GM12878 (cell line): ENCODE measurements around the gene PAX1. TPM values are rescaled to one million over a fixed set of nuclear protein-coding genes. Genes with fewer than 3 reads are reported as not detected.

Source experiments
- ATAC-seq: fragments of 200-7000 bp; cut with Tn5 transposase; 3 replicates; pipeline ENCODE4 v1.9.1; 2020; ENCODE audit warnings: mild to moderate bottlenecking, moderate library complexity
- BruUV-seq: library from RNA; stranded (reverse); fragments of 400-500 nt; replicated peaks from 2 replicates; lab custom pipeline; 2021; lab: Mats Ljungman, UMichigan
- CTCF ChIA-PET: fragments of 300-600 bp; sonication (Branson Sonifier 250); formaldehyde crosslinking; extraction: SDS; loops from one replicate; lab custom pipeline; 2021; ENCODE audit warnings: inconsistent platforms; lab: Yijun Ruan, JAX
- POLR2A ChIA-PET: fragments of 350-600 bp; formaldehyde crosslinking; extraction: SDS; loops from one replicate; lab custom pipeline; 2021; ENCODE audit warnings: inconsistent platforms; lab: Charles Lee
- RAD21 ChIA-PET: fragments of 300-600 bp; sonication (Branson Sonifier 250); formaldehyde crosslinking; loops from one replicate; lab custom pipeline; 2023; ENCODE audit warnings: antibody characterized with exemption; ENCODE audit not compliant: unreplicated experiment; lab: Charles Lee
- SMC1A ChIA-PET: fragments of 300-600 bp; sonication (Branson Sonifier 250); formaldehyde crosslinking; loops from one replicate; lab custom pipeline; 2023; ENCODE audit not compliant: unreplicated experiment, uncharacterized antibody; lab: Charles Lee
- DNase-seq: peaks from one replicate; pipeline ENCODE4 v3.0.0-alpha.2; 2011; ENCODE audit warnings: low read depth, low spot score
- FAIRE-seq: peaks from 3 replicates; lab custom pipeline; 2011; peaks lifted over from hg19 to GRCh38; lab: Jason Lieb, UNC
- H2AFZ ChIP-seq: 2 replicates; pipeline ENCODE4 v1.6.0; 2011; ENCODE audit warnings: low read depth, low read length, control low read depth; ENCODE audit not compliant: control insufficient read depth
- H3K27ac ChIP-seq: 2 replicates; pipeline ENCODE4 v1.5.1; 2011; ENCODE audit warnings: control low read depth; ENCODE audit not compliant: control insufficient read depth, insufficient read depth
- H3K27me3 ChIP-seq, 2 experiments: replicated peaks in 1 of 2; 2 replicates each; pipeline versions ENCODE4 v1.6.0 to v1.6.1; 2011; ENCODE audit warnings: low read length in 1 of 2; ENCODE audit not compliant: control insufficient read depth in 2 of 2, insufficient read depth in 2 of 2
- H3K36me3 ChIP-seq, 2 experiments: 2 replicates each; pipeline ENCODE4 v1.5.1; 2011; ENCODE audit warnings: low read length in 1 of 2; ENCODE audit not compliant: control insufficient read depth in 2 of 2, insufficient read depth in 2 of 2
- H3K4me1 ChIP-seq: 2 replicates; pipeline ENCODE4 v1.6.1; 2011; ENCODE audit warnings: mild to moderate bottlenecking, low read length, moderate library complexity, mixed read lengths; ENCODE audit not compliant: control insufficient read depth, insufficient read depth
- H3K4me2 ChIP-seq: 2 replicates; pipeline ENCODE4 v1.6.0; 2011; ENCODE audit warnings: control low read depth; ENCODE audit not compliant: control insufficient read depth, insufficient read depth
- H3K4me3 ChIP-seq: fragments of 200-600 bp; sonication (generic); 2 replicates; pipeline ENCODE4 v1.5.1; 2016
- H3K79me2 ChIP-seq: 2 replicates; pipeline ENCODE4 v1.6.0; 2011; ENCODE audit warnings: low read length; ENCODE audit not compliant: control insufficient read depth, insufficient read depth
- H3K9ac ChIP-seq: 2 replicates; pipeline ENCODE4 v1.8.0; 2011; ENCODE audit warnings: low read length, control low read depth, mixed read lengths; ENCODE audit not compliant: control insufficient read depth, insufficient read depth
- H3K9me3 ChIP-seq: replicated peaks from 3 replicates; pipeline ENCODE4 v1.5.1; 2011; ENCODE audit warnings: mild to moderate bottlenecking, low read length; ENCODE audit not compliant: control insufficient read depth, insufficient read depth
- H4K20me1 ChIP-seq: 2 replicates; pipeline ENCODE4 v1.6.0; 2011; ENCODE audit not compliant: control insufficient read depth, insufficient read depth
- BCL3 ChIP-seq: IDR thresholded peaks from 2 replicates; pipeline ENCODE4 v1.6.1; 2011; ENCODE audit warnings: borderline replicate concordance, low read depth, mild to moderate bottlenecking, moderate library complexity, low read length; ENCODE audit not compliant: insufficient read depth, poor library complexity, severe bottlenecking
- BCLAF1 ChIP-seq: fragments of 450-650 bp; IDR thresholded peaks from 2 replicates; pipeline ENCODE4 v1.6.1; 2017; ENCODE audit warnings: antibody characterized with exemption, mild to moderate bottlenecking, moderate library complexity
- CEBPZ ChIP-seq: fragments of 150-350 bp; IDR thresholded peaks from 2 replicates; pipeline ENCODE4 v1.6.1; 2016; ENCODE audit warnings: low read depth, low read length
- E4F1 ChIP-seq: fragments of 450-650 bp; IDR thresholded peaks from 2 replicates; pipeline ENCODE4 v1.6.1; 2018; ENCODE audit warnings: borderline replicate concordance, mild to moderate bottlenecking; ENCODE audit not compliant: partially characterized antibody
- IKZF2 ChIP-seq, 2 experiments: fragments of 450-650 bp; IDR thresholded peaks; 2 replicates each; pipeline ENCODE4 v1.6.1; 2017; ENCODE audit warnings: mild to moderate bottlenecking in 2 of 2, moderate library complexity in 2 of 2
- NR2F1 ChIP-seq: fragments of 450-650 bp; conservative IDR thresholded peaks from 2 replicates; pipeline ENCODE4 v1.6.1; 2017; ENCODE audit warnings: mild to moderate bottlenecking
- WGBS: methylation state at CpG from one replicate; pipeline ENCODE4 v1.1.6; 2016; ENCODE audit warnings: low lambda C conversion rate; ENCODE audit not compliant: insufficient replicate concordance, insufficient coverage; ENCODE audit errors: missing lambda C conversion rate; 5-methylcytosine and 5-hydroxymethylcytosine counted together
- in situ Hi-C: fragments of 300-500 bp; cut with MboI; formaldehyde crosslinking; loops from 9 replicates; pipeline ENCODE4 v1.14.3; 2018; ENCODE audit warnings: mixed read lengths
- intact Hi-C: fragments of 100-400 bp; cut with micrococcal nuclease; formaldehyde crosslinking; loops from one replicate; pipeline ENCODE4 v1.14.2; 2022; ENCODE audit not compliant: unreplicated experiment
- polyA plus RNA-seq, 11 experiments: library from polyadenylated mRNA; depleted of rRNA in 4 of 11; unstranded in 6 of 11; stranded (reverse) in 5 of 11; fragments of >200 nt; fragmentation: Nextera tagmentation in 4 of 11; fragmentation: Illumina TruSeq in 1 of 11; extraction: Ambion mirVana in 4 of 11; extraction: Trizol in 1 of 11; gene quantifications; 1 replicate in 1 of 11; 2 replicates in 10 of 11; pipeline versions ENCODE4 v1.2.1 to v1.2.3, GENCODE V29; 2011 to 2016; ENCODE audit warnings: inconsistent platforms in 2 of 11, missing spikeins in 2 of 11, low read depth in 1 of 11
- total RNA-seq, 4 experiments: library from RNA; depleted of rRNA in 3 of 4; stranded (reverse); fragments of >200 nt in 3 of 4; fragmentation: Illumina TruSeq in 1 of 4; extraction: Trizol in 1 of 4; gene quantifications; 2 replicates each; pipeline versions ENCODE4 v1.2.1 to v1.2.3, GENCODE V29; 2013 to 2021

The PAX1 gene
- total and polyA plus RNA-seq, 10 of the 15 experiments (the other 5 are each of a cell fraction or from before 2014, with no cell fraction given) = not detected

GRCh38 chr20:21670981-21671380 lies 34.5 kb upstream of the PAX1 start:
- ChIA-PET SMC1A (no interaction called here), POLR2A (no interaction called here), RAD21 (no interaction called here), CTCF (no interaction called here)
- no peak for ATAC-seq
- H3K79me2 ChIP-seq = no peaks in the 10 kb centered on the region
- no peaks in the 10 kb centered on the region for H3K27me3 ChIP-seq
- 6% methylated on average over 1 of the region's 1 CpG for WGBS
- no peak overlapping the region for H3K27ac ChIP-seq
- FAIRE-seq = no peak
- DNase-seq = no peak
- in situ Hi-C loops (no loop called here), intact Hi-C loops (no loop called here)
- no peak overlapping the region for H3K4me3 ChIP-seq
- no peaks in the 10 kb centered on the region for H4K20me1 ChIP-seq
- no peaks in the 10 kb centered on the region for H3K9me3 ChIP-seq
- no TSS peak for BruUV-seq
- no peak overlapping the region for H2AFZ ChIP-seq
- no peak overlapping the region for H3K4me2 ChIP-seq
- no peaks in the 10 kb centered on the region for H3K4me1 ChIP-seq
- no peak overlapping the region for H3K9ac ChIP-seq
- no peaks in the 10 kb centered on the region for H3K36me3 ChIP-seq
- no peak for TF ChIP-seq E4F1
- TF ChIP-seq BCL3 = peak; percentile 88

- no peak for DNase-seq
- no peak for TF ChIP-seq BCLAF1
- TF ChIP-seq CEBPZ = no peak
- TF ChIP-seq NR2F1 = no peak
- no peak for TF ChIP-seq IKZF2 (IDR thresholded peaks at IDR 0.05)
Measured at GRCh38 chr20:21677261-21677660, 28.2 kb upstream of the PAX1 start.

More at GRCh38 chr20:21677261-21677660, 28.2 kb upstream of the PAX1 start:
- WGBS = 50% methylated on average over 2 of the region's 2 CpGs
- no peak overlapping the region for H3K4me3 ChIP-seq
- POLR2A ChIA-PET = no interaction called here
- FAIRE-seq (no peak), ATAC-seq (no peak)
- no peak overlapping the region for H3K4me2 ChIP-seq
- no peaks in the 10 kb centered on the region for H3K36me3 ChIP-seq
- SMC1A ChIA-PET = no interaction called here
- intact Hi-C loops = no loop called here
- BruUV-seq = no TSS peak
- no peaks in the 10 kb centered on the region for H4K20me1 ChIP-seq
- no peak overlapping the region for H3K9ac ChIP-seq
- no peak overlapping the region for H3K27ac ChIP-seq
- no peak overlapping the region for H2AFZ ChIP-seq
- no peaks in the 10 kb centered on the region for H3K79me2 ChIP-seq
- H3K27me3 ChIP-seq = no peaks in the 10 kb centered on the region
- no peaks in the 10 kb centered on the region for H3K9me3 ChIP-seq
- CTCF ChIA-PET = no interaction called here
- H3K4me1 ChIP-seq = no peaks in the 10 kb centered on the region
- in situ Hi-C loops = no loop called here
- RAD21 ChIA-PET = no interaction called here
